Chondrocyte (in vitro differentiated cells): ENCODE results near the gene TMX1. TPM values are rescaled to one million over a fixed set of nuclear protein-coding genes. Genes with fewer than 3 reads are reported as not detected.

ENCODE experiments used
- DNase-seq: peaks from one replicate; pipeline ENCODE4 v3.0.0; 2021; ENCODE audit warnings: mixed read lengths, low spot score
- H3K27ac Mint-ChIP-seq: one replicate; pipeline ENCODE4 v1.8.0; 2021; ENCODE audit warnings: mild to moderate bottlenecking, moderate library complexity, mixed read lengths; ENCODE audit not compliant: unreplicated experiment
- H3K27me3 Mint-ChIP-seq: 2 replicates; pipeline ENCODE4 v1.8.0; 2021; ENCODE audit warnings: low read depth, mixed read lengths
- H3K36me3 Mint-ChIP-seq: 2 replicates; pipeline ENCODE4 v1.8.0; 2021; ENCODE audit warnings: low read depth, mixed read lengths
- H3K4me1 Mint-ChIP-seq: 2 replicates; pipeline ENCODE4 v1.8.0; 2021; ENCODE audit warnings: low read depth, mild to moderate bottlenecking, mixed read lengths
- H3K4me3 Mint-ChIP-seq: one replicate; pipeline ENCODE4 v1.8.0; 2021; ENCODE audit warnings: mild to moderate bottlenecking, moderate library complexity, mixed read lengths; ENCODE audit not compliant: unreplicated experiment
- H3K9me3 Mint-ChIP-seq: 2 replicates; pipeline ENCODE4 v1.8.0; 2021; ENCODE audit warnings: low read depth, mixed read lengths
- total RNA-seq: library from RNA; stranded (reverse); gene quantifications from 3 replicates; pipeline ENCODE4 v1.2.1, GENCODE V29; 2021
- TF ChIP-seq, protein P1 (sequence below): fragments of 200-600 bp; sonication (generic); IDR thresholded peaks from 2 replicates; pipeline ENCODE4 v1.5.0; 2021; ENCODE audit warnings: antibody characterized with exemption, mild to moderate bottlenecking, moderate library complexity

The TMX1 gene
- total RNA-seq, 1 donor from 2014 or later = 35.4 TPM

GRCh38 chr14:51242545-51243490 lies 2.8 kb downstream of the TMX1 start:
- no peak for DNase-seq
- H3K27me3 Mint-ChIP-seq = no peaks in the 10 kb centered on the region
- TF ChIP-seq, protein P1, sequence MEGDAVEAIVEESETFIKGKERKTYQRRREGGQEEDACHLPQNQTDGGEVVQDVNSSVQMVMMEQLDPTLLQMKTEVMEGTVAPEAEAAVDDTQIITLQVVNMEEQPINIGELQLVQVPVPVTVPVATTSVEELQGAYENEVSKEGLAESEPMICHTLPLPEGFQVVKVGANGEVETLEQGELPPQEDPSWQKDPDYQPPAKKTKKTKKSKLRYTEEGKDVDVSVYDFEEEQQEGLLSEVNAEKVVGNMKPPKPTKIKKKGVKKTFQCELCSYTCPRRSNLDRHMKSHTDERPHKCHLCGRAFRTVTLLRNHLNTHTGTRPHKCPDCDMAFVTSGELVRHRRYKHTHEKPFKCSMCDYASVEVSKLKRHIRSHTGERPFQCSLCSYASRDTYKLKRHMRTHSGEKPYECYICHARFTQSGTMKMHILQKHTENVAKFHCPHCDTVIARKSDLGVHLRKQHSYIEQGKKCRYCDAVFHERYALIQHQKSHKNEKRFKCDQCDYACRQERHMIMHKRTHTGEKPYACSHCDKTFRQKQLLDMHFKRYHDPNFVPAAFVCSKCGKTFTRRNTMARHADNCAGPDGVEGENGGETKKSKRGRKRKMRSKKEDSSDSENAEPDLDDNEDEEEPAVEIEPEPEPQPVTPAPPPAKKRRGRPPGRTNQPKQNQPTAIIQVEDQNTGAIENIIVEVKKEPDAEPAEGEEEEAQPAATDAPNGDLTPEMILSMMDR = no peak
- peak overlapping the region; percentile 8 for H3K4me3 Mint-ChIP-seq
- H3K27ac Mint-ChIP-seq = peak overlapping the region; percentile 23
- H3K4me1 Mint-ChIP-seq = peaks cover 3% of the 10 kb centered on the region
- peaks cover 5% of the 10 kb centered on the region for H3K36me3 Mint-ChIP-seq
- no peaks in the 10 kb centered on the region for H3K9me3 Mint-ChIP-seq

DNA sequence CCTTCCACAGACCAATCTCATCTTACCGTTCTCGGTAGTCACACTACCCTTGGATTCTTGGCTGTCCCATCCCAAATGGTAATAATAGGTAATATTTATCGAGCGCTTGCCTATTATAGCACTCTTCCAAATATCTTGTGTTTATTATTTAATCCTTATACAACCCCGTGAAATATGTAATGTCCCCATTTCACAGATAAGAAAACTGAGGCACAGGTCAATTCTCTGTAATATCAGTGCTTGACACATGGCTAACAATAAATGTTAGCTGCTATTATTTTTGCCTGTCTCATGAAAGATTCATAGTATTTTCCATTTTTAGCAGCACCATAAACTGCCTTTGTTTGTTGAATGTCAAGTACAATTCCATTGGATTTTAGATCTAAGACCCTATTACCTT lies 4.5 kb downstream of the TMX1 start:
- TF ChIP-seq, protein P1 = no peak
- H3K4me3 Mint-ChIP-seq = no peak overlapping the region
- no peak overlapping the region for H3K27ac Mint-ChIP-seq
- DNase-seq = no peak
- H3K4me1 Mint-ChIP-seq = peaks cover 3% of the 10 kb centered on the region
- no peaks in the 10 kb centered on the region for H3K27me3 Mint-ChIP-seq
- no peaks in the 10 kb centered on the region for H3K9me3 Mint-ChIP-seq
- peaks cover 7% of the 10 kb centered on the region for H3K36me3 Mint-ChIP-seq

DNA sequence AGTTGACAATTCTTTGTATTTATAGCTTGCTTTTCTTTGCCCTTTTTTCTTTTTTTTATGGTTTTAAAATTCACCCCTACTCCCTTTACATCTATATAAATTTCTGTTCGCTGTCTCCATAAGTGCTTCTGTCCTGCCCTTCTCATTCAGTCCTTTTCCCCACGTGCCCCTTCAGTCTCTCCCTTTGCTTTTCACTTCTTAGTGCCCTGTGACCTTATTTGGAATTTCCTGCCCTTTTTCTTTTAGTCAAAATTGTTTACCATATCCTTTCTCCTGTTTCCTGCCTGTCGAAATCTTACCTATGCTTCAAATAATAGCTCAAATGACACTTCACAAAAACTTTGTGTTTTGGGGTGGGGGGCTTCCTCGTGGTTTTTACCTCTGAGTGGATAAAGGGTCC lies 6.0 kb downstream of the TMX1 start:
- H3K27ac Mint-ChIP-seq = no peak overlapping the region
- H3K4me1 Mint-ChIP-seq = peaks cover 3% of the 10 kb centered on the region
- peaks cover 12% of the 10 kb centered on the region for H3K36me3 Mint-ChIP-seq
- TF ChIP-seq, protein P1 = no peak
- no peaks in the 10 kb centered on the region for H3K9me3 Mint-ChIP-seq
- H3K27me3 Mint-ChIP-seq = no peaks in the 10 kb centered on the region
- no peak overlapping the region for H3K4me3 Mint-ChIP-seq
- no peak for DNase-seq

DNA sequence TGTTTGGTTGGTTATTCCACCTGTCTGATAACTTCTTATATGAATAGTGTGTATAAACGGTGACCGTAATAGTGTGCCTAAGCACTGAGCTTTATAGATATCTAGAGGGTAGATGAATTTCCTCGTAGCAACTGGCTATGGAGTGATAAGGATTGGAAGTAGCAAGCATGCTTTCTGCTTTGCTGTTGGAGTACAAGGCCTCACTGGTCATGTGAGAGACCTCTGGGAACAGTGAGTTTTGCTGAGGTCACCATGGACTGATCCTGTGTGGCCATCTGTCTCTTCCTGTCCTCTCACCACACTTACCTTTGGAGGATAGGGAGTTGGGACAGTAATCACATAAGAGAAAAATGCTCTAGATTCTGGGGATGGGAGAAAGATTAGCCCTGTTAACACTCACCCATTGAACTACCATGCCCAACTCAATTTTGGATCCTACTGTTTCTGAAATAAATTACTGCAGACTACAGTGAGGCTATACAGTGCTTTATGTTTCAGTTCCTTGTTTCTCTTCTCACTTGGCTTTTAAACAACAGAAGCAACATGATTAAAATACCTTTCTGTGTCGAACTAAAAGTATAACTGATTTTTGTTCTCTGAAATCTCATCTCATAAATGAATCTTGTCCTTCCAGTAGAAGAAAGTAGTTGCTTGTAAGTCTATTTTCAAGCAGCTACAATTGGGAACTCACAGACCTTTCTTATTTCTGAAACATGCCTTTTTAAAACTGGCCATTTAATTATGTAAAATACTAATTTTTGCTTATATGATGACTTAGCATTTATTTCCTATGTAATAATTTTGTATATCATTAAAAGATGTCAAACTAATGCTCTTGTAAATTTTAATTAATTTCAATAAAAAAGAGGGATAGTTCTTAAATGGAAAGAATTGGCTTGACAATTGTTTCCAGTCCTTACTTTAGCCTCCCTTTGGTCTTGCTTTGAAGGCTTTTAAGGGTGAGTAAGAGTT lies 8.3 kb downstream of the TMX1 start:
- H3K27me3 Mint-ChIP-seq = no peaks in the 10 kb centered on the region
- TF ChIP-seq, protein P1 = no peak
- no peak overlapping the region for H3K4me3 Mint-ChIP-seq
- peaks cover 24% of the 10 kb centered on the region for H3K36me3 Mint-ChIP-seq
- no peak for DNase-seq
- H3K4me1 Mint-ChIP-seq = peaks cover 3% of the 10 kb centered on the region
- H3K9me3 Mint-ChIP-seq = no peaks in the 10 kb centered on the region
- no peak overlapping the region for H3K27ac Mint-ChIP-seq

GRCh38 chr14:51251486-51251885 lies 11.4 kb downstream of the TMX1 start:
- H3K36me3 Mint-ChIP-seq = peaks cover 21% of the 10 kb centered on the region
- TF ChIP-seq, protein P1 = no peak
- H3K27me3 Mint-ChIP-seq = no peaks in the 10 kb centered on the region
- H3K4me1 Mint-ChIP-seq = no peaks in the 10 kb centered on the region
- DNase-seq = no peak
- no peaks in the 10 kb centered on the region for H3K9me3 Mint-ChIP-seq
- no peak overlapping the region for H3K4me3 Mint-ChIP-seq
- no peak overlapping the region for H3K27ac Mint-ChIP-seq
